Measurements from ENCODE around the gene WDR43.

The WDR43 gene

DNA sequence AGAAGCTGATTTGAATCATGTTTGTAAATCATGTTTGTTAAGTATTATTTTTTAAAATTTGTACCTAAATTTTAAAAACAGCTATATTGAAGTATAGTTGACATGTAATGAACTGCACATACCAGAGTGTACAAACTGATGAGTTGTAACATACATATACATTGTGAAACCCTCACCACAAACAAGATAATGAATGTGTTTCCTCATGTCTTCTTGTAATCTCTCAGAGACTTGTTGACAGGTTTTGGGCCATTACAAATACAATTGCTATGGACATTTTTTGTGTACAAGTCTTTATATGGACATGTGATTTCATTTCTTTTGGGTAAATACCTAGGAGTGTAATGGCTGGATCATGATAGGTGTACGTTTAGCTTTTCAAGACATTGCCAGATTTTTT, 21.5 kb downstream of the WDR43 start:
- DNase-seq = no peak

DNA sequence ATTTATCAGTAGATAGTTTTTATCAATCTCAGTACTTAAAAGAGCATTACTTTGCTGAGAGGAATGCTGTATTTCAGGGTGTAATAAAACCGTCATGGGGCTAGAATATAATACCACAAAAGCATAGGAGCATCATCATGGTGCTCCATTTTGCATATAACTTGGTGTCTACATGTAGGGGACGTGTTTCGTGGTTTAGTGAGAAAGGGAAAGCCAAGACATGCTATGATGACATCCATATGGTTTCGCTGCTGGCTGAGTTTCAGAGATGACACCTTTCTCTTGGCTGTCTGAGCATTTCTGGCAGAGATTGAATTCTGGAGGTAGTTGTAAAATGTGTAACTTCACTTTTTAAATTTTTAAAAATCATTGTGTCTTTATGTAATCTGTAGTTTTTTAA, 32.4 kb downstream of the WDR43 start:
- no peak for DNase-seq

DNA sequence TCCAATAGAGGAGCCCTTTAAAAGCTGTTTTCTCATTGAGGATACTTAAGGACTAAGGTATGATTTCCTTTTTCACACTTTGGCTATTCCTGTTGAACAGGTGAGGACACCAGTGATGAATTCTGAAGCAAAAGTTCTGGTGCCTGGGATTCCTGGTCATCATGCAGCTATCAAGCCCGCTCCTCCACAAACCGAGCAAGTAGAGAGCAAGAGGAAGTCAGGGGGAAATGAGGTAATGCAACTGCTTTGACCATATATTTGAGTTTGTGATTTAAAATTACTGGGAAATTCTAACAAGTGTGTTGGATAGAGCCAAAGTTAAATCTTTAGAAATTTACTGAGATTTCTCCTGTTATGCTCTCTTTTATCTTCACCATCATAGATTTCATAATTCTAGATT, 33.0 kb downstream of the WDR43 start:
- no peak for DNase-seq

DNA sequence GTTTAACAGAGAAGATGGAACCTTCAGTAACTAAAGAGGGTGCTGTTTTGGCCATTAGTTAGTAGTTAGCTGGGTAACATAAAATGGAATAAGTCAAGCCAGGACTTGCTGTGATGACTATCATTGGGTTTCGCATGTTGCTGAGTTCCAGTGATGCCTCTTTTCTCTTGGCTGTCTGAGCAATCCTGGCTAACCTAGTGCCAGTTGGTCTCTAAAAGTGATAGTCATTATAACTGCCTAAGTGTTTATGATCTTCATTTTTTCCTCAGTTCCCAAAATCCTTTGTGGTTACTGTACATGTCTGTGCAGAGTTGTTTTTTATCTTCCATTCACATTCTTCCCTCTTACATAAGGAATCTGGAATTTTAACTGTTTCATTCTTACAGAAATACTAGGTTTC, 33.4 kb downstream of the WDR43 start:
- no peak for DNase-seq

DNA sequence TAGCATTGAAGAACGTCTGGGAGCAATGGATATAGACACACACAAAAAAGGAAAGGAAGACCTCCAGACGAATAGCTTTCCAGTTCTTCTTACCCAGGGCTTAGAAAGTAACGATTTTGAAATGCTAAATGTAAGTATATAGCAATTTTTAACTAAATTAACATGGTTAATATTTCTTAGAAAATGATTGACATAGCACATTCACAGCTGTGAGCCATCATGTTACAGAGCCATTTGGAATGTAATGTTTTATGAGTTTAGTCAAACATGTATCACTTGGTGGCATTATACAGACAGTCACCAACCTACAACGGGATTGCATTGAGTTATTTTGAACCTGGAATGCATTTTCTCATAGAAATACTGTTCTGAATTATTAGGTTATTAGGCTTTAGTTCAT, 35.1 kb downstream of the WDR43 start:
- DNase-seq = no peak

DNA sequence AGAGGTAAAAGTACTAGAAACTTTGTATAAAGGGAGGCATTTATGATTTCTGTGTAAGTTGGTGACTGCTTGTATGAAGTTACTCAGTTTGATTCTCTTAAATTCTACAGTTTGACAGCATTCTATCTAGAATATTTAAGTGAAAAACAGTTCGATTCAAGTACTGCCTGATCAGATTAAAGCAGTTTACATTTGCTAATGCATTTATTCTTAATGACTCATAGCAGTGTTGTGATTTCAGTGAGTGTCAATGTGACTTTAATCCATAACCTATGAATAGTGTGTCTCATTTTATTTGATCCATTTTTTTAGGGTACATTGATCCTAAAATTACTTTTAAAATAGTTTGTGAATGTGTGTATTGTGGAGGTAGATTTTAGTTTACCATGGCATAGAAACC, 35.7 kb downstream of the WDR43 start:
- DNase-seq = no peak

DNA sequence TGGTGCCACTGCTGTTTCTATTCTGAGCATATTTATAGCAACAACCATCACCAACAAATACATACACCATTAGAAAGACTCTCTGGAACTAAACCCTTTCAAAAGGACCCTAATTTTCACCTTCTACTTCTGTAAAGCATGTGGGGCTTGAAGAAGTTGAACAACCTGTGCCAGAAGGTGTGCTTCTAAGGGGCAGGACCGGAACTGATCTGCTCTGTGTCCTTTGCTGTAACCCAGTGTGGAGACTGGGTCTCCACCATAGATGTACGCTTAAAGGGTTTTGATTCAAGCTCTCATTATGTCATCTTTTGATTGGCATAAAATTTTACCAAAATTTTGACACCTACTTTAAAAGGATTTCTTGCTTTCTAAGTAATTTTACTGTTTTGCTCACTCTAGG, 40.3 kb downstream of the WDR43 start:
- no peak for DNase-seq

DNA sequence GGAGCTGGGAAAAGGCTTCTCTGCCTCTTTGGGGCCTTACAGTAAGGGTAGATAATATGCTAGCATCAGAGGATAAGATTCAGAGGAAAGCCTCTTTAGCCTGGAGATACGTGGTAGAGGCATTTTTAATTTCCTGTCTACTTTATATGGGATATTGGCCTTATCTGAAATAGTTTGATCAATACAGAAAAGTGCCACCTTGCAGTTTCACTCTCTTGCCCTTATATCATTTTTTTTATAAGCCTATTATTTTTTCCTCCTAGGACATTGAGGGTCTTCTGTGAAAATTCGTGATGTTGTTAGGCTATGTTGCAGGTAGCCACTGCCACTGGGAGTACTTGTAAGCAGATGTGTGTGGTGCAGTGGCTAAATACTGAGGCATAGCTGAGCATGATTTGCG, 46.5 kb downstream of the WDR43 start:
- no peak for DNase-seq

DNA sequence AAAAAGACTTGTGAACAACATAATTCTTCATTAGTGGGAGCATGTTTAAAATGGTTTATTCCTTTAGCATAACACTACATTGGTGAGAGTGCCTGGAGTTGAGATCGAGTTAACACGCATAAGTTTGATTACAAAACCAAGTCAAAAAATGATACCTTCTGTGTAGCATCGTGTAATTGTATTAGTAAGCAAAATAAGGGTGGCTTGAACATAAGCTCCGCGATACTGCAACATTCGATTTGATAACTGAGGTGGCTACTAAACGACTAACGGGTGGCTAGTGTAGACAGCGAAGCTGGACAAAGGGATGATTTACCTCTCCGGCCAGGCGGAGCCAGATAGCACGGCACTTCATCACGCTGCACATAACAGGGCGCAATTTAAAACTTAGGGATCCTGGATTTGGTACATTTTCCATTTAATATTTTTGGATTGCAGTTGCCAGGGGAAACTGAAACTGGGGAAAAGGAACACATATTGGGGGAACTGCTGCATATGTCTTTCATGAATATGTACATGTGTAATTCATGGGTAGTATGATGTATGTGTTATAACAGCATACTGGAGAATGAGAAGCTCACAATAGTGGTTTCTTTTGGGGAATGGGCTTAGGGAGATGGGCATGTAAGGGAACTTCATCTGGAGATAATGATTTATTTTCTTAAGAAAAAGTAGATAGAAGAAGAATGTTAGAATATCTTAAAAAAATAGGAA, 50.2 kb downstream of the WDR43 start:
- no peak for DNase-seq

DNA sequence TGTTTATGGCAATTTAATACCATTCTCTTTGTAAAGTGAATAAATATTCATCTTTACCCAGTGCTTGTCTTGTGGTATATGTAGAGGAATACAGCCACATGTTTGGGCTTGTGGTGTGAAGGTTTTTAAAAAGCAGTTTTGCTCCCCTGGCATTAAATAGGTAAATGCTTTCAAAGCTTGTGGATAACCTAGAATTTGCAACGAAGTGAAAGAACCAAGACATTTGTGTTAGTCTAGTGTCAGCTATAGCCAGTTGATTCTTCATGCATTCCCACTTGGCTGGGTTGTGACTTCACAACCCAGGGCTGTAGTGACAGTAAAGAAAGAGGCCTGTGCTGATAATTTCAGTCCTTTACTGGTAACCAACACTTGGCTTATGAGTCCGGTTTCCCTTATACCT, 53.7 kb downstream of the WDR43 start:
- no peak for DNase-seq

DNA sequence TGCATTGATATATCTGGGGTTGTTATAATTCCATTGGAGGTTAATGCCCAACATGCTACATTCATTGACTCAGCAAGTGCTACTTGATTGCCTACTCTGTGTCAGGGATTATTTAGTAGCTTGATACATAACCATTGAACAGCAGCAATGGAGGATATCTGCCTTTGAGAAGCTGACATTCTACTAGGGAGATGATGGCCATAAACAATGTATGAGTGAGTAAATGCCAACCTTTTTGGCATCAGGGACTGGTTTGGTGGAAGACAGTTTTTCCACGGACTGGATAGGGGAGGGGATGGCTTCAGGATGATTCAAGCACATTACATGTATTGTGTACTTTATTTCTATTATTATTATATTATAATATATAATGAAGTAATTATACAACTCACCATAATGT, 54.7 kb downstream of the WDR43 start:
- DNase-seq = no peak

DNA sequence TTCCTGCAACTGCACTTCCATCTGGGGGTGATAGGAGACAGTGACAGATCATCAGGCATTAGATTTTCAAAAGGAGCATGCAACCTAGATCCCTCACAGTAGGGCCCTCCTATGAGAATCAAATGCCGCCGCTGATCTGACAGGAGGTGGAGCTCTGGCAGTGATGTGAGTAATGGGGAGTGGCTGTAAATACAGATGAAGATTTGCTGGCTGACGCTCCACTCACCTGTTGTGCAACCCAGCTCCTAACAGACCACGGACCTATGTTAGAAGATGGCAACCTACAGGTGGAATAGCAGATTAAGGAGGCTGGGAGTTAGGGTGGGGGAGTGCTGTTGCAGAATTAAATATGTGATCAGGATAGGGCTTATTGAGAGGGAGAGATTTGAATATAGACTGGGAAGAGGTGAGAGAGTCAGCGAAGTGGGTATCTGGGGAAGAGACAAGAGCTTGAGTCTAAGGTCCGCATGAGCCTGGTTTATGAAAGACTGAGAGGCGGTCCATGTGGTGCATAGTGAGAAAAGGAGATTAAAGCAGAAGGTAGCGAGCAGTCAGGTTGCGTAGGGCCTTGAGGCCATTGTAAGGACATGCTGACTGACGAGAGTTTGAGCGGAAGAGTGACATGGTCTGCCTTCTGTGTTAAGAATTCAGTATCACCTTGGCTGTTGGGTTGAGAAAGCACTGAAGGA, 55.3 kb downstream of the WDR43 start:
- no peak for DNase-seq

DNA sequence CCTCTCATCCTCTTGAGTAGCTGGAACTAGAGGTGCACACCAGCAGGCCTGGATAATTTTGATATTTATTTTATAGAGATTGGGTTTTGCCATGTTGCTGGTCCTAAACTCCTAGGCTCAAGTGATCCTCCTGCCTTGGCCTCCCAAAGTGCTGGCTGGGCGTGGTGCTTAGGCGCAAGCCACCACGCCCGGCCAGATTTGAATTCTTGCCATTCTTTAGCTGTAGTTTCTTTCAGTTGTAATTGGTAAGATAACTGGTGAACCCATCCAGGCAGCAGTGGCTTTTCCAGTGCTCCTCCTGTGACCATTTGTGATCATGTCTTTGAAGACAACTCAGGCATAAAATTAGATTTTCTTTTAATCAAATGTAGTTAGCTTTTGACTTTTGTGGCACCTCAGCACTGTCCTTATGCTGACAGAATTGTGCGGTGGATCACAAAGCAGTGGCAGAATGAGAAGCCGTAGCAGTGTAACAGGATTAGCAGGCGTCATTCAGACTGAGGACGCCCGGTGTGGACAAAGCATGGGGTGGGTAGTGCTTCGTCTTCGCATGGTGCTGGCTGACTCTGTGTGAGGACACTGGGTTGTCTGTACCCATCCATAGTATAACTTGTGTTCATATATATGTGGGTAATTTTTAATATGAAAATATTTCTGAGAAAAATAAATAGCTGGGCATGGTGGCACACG, 56.6 kb downstream of the WDR43 start:
- DNase-seq = no peak

DNA sequence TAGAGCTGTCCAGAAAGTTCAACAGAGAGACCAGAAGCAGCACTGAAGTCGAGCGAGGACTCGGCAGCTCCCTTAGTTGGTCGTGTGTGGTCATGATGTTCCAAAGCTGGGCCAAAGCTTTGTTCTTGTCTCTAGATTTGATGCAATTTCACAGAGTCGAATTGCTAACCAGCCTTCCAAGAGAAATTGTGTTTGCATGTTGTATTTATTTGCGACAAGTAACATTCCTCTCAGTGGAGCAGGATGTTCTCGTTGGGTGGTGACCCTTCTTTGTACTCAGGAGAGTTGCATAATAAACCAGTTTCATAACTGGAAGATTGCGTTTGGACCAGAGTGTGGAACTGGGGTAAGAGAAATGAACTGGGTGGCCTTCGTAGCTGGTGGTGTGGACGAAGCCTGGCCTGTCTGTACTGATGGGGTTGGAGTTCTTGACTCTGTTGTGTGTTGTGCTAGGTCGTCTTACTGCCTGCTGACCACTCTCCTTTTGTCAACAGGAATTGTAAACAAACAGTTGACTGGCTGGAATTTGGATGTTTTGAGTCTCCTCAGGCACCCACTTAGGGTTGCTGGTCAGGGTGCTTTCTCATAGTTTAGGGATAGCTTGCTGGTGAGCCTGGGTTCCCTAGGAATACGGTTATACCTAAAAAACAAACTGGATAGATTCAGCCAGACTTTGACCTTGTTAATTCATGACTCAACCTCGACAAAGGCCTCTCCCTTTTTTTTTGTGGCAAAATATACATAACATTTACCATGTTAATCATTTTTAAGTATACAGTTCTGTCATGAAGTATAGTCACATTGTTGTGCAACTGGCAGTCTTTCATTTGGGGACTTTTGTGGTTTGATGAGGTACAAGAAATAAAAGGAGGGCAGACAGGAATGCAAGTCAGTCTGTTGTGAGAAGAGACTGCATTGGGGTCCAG, 57.7 kb downstream of the WDR43 start:
- DNase-seq = no peak

DNA sequence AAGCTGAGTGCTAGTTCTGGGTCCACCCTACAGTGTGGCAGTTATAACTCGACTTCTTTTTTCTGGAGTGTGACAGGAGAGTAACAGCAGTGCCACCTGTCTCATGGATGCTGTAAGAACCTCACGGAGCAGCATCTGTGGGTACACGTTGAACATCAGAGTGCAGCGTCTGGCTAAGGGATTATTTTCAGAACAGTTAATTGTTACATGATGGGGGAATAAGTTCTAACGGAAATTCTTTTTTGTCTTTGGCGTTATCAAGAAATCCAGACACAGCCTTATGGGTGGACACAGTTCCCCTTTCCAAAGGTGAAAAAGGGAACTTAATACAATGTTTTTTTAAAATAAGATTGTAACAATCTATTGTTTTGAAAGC, 58.4 kb downstream of the WDR43 start:
- no peak for DNase-seq

DNA sequence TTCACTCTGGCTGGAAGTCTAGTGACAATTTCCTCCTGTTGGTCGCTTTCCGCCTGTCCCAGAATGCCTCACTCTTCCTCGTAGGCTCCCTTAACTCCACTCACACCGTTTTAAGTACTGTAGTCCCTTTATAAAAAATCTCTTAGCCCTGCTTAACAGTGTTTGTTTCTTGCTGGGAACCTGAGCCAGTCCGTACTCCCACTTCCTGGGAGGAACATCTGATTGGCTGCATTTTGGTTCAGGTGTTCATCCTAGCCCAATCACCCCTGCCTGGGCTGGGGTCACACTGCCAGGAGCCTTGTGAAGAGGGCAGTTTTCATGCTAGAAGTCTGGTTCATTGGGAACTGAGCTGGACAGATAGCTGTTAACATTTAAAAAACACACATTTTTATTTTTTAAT, 61.0 kb downstream of the WDR43 start:
- DNase-seq = no peak

DNA sequence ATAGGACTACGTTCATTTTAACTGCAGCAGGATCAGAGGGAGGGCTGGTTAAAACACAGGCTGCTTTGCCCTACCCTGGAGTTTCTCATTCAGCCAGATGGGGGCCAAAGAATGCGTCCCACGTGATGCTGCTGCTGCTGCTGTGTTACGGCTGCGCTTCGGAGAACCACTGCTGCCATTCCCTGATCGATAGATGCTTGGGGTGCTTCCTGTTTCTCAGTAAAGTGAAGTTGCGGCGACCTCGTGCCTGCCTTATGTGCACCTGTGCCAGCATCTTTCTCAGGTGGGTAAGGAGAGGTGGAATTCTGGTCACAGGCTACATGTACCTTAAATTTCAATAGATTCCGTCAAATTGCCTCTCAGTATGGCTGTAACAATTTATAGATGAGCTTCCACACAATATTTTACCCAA, 62.0 kb downstream of the WDR43 start:
- no peak for DNase-seq

DNA sequence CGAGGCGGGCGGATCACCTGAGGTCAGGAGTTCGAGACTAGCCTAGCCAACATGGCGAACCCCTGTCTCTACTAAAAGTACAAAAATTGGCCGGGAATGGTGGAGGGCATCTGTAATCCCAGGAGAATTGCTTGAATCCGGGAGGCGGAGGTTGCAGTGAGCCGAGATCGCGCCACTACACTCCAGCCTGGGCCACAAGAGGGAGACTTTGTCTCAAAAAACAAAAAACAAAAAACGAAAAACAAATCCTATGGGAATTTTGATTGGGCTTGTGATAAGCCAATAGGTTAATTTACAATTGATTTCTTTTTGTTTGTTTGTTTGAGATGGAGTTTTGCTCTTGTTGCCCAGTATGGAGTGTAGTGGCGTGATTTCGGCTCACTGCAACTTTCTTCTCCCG, 62.4 kb downstream of the WDR43 start:
- no peak for DNase-seq

DNA sequence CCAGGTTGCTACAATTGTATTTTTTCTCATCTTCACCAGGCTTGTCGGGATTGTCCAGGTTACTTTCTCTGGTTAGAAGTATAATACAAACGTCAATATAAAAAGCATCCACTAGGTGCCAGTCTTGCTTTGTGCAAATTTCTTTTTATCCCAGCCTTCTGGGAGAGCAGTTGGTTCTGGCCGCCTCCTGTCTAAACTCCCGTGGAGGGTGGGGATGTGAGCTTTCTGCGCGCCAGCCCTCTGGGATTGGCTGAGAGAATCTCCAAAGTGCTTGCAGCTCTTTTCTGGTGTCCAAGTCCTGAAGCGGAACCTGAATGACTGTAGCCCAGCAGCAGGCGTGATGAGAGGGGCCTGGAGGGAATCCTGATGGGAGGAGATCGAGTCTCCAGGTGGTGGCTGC, 64.2 kb downstream of the WDR43 start:
- DNase-seq = no peak

DNA sequence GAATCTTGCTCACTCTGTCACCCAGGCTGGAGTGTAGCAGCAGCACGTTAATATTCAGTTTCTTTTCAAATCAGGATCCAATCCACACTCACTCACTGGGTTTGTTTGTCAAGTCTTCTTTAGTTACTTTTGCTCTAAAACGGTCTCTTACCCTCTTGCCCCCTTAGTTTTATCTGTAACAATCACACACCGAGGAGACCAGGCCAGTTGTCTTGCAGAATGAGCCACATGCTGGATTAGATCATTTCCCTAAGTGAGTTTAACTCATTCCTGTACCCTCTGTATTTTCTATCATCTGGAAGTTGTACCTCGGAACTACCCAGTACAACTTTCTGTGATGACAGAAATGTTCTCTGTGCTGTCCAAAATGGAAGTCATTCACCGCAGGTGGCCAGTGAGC, 65.9 kb downstream of the WDR43 start:
- no peak for DNase-seq

DNA sequence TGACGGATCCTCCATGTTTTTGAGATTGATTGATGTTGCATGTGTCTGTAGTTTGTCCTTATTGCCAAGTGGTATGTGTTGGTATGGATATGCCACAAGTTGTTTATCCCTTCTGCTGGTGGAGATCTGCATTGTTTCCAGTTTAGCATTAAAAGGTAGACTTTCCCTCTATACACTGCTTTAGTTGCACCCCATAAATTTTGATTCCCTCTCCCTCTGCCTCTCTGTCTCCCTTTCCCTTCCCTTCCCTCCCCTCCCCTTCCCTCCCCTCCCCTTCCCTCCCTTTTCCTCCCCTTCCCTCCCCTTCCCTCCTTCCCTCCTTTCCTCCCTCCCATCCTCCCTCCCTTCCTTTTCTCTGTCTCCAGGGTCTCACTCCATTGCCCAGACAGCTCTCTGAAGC, 68.0 kb downstream of the WDR43 start:
- DNase-seq = no peak

DNA sequence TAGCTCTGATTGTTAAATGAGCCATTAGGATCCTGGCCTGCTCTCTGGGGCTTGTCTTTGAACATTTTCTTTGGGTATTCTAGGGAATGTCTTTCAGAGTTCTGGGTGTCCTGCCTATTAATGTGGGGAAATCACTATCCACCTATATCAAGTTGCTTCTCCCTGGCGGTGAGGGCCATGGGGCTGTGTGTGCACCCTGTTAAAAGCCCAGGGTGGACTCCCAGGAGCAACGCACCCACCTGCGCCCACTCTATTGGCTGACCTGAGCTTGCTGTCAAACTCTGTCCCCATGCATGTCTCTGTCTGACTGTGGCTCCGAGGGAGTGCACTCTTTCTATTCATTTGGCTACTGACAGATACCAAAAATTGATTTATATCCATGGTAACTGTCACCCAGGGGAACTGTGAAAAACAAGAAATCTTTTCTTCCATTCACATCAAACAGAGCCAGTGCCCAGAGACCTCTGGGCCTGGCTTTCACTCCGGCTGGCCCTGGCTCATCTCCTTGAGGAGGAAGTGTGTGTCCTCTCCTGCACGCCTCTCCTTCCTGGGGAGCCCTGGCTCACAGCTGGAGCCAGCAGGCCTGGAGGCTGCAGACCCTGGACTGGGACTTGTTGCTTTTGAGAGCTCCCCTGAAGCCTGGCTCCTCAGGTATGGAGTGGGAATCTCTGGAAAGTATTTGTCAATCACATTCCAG, 76.1 kb downstream of the WDR43 start:
- DNase-seq = no peak
